Measurements from ENCODE around the gene TACC3.

Gene TACC3

DNA sequence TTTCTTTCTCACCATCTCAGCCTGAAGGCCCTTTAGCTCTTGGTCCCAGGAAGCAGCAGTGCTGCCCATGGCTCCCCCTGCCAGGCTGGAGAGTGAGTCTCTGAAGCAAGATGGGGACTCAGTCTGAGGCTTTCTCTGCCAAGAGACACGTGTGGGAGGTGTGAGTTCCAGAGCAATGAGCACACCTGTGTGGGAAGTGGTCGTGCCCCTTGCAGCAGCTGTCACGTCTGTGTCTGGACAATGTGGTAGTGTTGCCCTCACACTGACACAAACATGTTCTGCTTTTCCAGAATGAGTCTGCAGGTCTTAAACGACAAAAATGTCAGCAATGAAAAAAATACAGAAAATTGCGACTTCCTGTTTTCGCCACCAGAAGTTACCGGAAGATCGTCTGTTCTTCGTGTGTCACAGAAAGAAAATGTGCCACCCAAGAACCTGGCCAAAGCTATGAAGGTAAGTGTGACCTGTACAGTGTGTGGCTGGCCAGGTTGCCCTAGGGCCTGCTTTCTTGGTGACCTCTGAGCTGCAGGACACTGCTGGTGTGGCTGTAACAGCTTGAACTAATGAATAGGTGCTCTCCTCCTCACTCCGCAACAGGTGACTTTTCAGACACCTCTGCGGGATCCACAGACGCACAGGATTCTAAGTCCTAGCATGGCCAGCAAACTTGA, 1.9 kb downstream of the TACC3 start:
- DNase-seq (ENCODE audit: low read depth) = no peak

DNA sequence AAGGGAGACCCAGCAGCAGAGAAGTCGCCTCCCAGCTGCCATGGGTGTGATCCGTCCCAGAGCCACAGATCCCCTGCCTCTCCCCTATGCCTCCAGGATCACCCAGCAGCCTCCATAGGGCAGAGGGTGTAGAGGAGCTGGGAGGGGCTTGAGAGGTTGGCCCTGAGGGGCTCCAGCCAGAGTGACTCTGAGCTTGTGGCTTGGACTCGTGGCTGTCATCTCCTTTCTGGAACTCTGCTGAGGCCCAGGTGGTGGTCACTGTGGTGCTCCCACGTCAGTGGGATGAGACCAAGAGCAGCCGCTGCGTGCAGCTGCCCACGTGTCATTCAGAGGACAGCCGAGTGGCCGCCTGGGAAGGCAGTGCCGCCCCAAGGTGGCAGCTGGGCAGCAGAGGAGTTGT, 4.2 kb downstream of the TACC3 start:
- DNase-seq (ENCODE audit: low read depth) = no peak

GRCh38 chr4:1726146-1726934, 5.0 kb downstream of the TACC3 start:
- peak; percentile 58 for DNase-seq (ENCODE audit: low read depth)

DNA sequence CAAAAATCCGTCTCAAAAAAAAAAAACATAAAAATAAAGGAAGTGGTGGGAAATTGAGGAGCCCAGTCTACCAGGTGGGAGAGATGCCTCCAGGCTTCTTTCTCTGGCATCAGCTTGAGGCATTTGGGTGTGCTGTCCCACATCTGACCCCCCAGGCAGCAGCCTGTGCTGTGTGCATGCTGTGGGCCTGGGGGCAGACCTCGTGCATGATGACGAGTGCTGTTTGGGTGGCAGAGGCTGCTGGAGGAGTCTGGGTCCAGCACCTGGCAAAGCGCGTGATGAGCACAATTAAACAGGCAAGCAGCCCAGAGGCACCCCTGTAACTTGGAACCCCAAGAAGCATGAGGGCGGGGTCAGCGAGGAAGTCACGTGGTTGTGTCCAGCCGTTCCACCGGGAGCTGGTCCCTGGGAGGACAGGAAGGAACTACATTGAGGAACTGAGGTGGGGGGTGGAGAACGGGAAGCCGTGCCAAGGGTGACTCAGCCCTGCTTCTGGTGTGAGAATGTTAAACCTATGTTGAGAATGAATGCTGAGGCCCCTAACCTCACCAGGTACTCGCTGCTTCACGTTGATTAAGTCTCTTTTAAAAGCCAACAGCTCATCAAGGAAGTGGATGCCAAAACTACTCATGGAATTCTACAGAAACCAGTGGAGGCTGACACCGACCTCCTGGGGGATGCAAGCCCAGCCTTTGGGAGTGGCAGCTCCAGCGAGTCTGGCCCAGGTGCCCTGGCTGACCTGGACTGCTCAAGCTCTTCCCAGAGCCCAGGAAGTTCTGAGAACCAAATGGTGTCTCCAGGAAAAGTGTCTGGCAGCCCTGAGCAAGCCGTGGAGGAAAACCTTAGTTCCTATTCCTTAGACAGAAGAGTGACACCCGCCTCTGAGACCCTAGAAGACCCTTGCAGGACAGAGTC, 6.1 kb downstream of the TACC3 start:
- no peak for DNase-seq (ENCODE audit: low read depth)

- no peak for DNase-seq (ENCODE audit: low read depth)
These were observed 7.0 kb downstream of the TACC3 start for GRCh38 chr4:1728061-1728980.

DNA sequence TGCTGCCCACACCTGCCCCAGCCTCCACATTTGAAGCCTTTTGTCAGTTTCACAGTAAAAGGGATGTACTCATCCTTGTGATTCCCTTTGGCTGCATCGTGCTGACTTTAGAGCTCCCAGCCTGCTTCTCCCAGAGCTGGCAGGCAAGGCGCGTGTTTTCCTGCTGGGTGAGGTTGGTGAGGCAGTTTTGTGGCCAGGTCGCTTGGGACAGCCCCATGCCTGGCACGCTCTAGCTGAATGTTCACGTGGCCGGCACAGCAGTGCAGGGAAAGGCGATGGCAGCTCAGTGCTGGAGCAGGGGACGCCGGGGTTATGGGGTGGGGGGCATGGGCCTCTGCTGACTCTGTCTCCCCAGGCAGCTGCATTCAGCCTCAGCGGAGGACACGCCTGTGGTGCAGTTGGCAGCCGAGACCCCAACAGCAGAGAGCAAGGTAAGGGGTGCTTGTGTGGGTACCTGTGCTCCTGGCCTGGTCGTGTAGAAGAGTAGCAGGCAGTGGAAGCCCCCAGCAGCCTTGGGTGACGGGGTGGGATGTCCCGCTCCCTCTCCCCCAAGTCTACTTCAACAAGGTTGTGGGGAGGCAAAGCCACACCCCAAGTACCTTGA, 9.3 kb downstream of the TACC3 start:
- no peak for DNase-seq (ENCODE audit: low read depth)

- DNase-seq (ENCODE audit: low read depth) = no peak
These were observed 9.9 kb downstream of the TACC3 start for GRCh38 chr4:1731180-1731579.

DNA sequence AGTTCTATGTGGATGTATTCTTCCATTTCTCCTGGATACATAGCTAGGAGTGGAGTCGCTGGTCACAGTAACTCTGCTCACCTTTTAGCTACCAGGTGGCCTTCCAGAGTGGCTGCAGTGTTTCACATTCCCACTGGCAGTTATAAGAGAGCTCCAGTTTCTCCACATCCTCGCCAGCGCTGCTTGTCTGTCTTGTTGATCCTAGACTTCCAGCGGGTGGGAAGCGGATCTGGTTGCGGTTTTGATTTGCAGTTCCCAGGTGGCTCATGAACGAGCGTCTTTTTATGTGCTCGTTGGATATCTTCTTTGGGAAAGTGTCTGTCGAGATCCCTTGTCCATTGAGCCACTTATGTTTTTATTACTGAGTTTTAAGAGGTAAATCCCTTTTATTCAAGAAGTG, 11.6 kb downstream of the TACC3 start:
- DNase-seq (ENCODE audit: low read depth) = no peak

DNA sequence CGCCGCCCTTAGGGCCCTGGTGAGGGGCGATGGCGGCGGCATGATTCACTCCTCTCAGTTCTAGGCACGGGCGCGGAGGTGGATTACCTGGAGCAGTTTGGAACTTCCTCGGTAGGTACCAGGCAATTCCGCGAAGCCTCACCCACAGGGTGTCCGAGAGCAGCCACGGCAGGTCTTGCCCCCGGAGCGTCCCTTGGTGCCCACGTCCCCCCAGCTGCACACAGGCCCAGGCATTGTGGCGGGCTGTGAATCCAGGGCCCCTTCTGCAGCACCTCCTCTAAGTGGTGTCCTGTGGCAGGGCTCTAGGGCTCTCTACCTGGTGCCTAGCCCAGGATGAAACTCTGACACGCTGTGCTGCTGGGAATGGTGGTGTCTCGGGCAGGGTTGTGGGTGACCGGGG, 13.9 kb downstream of the TACC3 start:
- DNase-seq (ENCODE audit: low read depth) = no peak

- DNase-seq (ENCODE audit: low read depth) = no peak
These were observed 15.5 kb downstream of the TACC3 start for GRCh38 chr4:1736812-1737211.

DNA sequence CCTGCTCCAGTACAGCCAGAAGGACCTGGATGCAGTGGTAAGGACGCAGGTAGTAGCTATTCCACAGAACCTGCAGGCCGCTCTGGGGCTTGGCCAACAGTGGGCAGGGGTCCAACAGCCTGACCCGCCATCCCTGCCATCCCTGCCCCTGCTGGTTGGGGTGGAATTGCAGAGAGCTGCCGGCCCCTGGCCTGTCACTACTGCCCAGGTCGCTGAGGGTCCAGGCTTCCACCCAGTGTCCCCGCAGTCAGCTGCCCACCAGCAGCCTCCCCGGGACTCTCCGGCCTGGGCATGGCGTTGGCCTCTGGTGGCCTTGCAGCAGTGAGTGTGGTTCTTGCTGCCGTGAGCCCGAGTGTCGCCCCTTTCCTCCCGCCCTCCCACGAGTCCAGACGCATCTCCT, 16.3 kb downstream of the TACC3 start:
- no peak for DNase-seq (ENCODE audit: low read depth)

DNA sequence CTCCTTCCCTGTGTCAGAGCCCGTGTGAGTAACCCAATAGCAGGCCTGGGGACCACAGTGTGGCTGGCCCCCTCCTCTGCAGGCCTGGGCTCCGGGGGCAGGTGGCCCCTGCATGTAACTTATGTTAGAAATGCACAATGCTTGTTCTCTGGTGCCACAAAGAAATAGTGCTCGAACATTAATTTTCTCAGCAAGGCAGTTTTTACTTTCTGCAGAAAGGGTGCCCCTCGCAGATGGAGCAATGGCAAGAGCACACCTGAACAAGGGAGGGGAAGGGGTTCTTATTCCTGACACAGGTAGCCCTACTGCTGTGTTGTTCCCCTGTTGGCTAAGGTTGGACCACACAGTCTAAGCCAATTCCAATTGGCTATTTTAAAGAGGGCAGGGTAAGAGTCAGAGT, 17.1 kb downstream of the TACC3 start:
- no peak for DNase-seq (ENCODE audit: low read depth)

GRCh38 chr4:1739358-1739757, 18.0 kb downstream of the TACC3 start:
- no peak for DNase-seq (ENCODE audit: low read depth)

GRCh38 chr4:1740021-1740545, 18.8 kb downstream of the TACC3 start:
- no peak for DNase-seq (ENCODE audit: low read depth)

DNA sequence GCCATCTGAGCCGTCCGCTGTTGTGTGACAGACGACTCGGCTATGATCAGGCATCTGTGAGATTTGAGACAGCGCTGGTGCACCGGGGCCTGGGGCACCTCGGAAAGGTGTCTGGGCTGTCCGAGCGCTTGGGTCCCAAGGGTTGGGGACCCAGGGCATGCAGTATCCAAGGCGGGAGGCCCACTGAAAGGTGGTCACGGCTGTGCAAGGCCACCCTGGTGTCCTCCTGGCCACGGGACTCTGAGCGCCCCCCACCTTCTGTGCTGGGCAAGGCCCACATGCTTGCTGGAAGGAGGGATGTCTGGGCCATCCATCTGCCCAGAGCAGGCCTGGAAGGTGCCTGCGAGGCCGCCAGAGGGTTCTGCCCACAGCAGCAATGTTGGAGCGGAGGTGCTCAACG, 19.9 kb downstream of the TACC3 start:
- DNase-seq (ENCODE audit: low read depth) = no peak

DNA sequence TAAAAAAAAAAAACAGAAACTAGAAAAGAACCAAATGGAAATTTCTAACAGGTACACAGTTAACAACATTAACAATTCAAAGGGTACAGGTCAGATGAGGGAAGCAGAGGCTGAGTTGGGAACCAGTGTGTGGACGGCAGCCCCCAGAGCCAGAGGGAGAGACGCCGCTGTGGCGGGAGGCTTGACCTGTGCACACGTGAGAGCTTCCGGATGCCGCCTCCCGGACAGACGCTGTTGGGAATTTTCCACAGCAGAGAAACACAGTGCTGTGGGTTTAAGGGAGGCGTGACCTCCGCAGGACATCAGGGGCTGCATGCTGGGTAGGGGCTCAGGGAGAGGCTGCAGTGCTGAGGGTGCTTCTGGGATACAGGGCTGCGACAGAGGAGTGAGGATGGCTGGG, 22.2 kb downstream of the TACC3 start:
- no peak for DNase-seq (ENCODE audit: low read depth)

GRCh38 chr4:1743975-1744374, 22.7 kb downstream of the TACC3 start:
- DNase-seq (ENCODE audit: low read depth) = no peak

DNA sequence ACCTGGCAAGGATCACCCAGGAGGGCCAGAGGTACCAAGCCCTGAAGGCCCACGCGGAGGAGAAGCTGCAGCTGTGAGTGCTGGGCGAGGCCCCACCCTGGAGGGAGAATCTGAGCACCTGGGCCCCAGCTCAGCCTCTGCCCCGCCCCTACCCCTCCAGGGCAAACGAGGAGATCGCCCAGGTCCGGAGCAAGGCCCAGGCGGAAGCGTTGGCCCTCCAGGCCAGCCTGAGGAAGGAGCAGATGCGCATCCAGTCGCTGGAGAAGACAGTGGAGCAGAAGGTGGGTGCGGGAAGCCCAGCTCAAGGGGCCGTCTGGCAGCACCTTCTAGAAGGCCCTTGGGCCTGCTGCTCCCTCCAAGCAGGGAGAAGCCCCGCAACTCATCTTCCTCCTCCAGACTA, 23.2 kb downstream of the TACC3 start:
- DNase-seq (ENCODE audit: low read depth) = no peak

GRCh38 chr4:1745165-1745564, 23.8 kb downstream of the TACC3 start:
- DNase-seq (ENCODE audit: low read depth) = no peak

GRCh38 chr4:1745697-1746096, 24.4 kb downstream of the TACC3 start:
- no peak for DNase-seq (ENCODE audit: low read depth)

DNA sequence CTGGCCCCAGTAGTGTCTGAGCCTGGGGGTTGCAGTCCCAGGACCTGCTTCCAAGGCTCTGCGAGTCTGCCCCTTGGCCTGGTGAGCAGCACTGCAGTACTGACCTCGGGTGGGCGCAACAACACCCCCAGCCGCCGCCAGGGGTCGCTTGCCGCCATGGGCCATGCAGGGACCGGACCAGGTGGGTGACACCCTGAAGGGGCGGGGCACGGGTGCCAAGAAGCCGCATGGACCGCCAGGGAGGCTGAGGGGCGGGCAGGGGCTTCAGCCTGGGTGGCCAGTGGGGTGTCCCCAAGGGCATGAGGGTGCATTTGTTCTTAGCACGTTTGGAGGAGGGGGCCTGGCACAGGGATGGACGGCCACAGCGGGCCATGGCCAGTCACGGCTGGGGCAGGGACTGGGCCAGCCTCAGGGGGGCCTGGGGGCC, 25.0 kb downstream of the TACC3 start:
- no peak for DNase-seq (ENCODE audit: low read depth)

Measured in GM04504 (cell line).